ENCODE measurements around the gene TGFBI.
"Not testable (repeated sequence)": the region's sequence is repeated elsewhere in the genome, so short reads cannot be mapped to it uniquely, and the experiment has no call there.

TGFBI gene

GRCh38 chr5:136045026-136045425, 16.2 kb downstream of the TGFBI start:
- not testable (repeated sequence) for DNase-seq (ENCODE audit: low spot score)

DNA sequence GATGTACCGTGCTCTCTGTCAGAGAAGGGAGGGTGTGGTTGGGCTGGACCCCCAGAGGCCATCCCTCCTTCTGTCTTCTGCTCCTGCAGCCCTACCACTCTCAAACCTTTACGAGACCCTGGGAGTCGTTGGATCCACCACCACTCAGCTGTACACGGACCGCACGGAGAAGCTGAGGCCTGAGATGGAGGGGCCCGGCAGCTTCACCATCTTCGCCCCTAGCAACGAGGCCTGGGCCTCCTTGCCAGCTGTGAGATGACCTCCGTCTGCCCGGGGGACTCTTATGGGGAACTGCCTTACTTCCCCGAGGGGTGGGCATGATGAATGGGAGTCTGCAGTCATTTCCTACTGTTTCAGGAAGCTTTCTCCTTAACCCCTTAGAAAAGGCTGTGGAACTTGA, 17.5 kb downstream of the TGFBI start:
- DNase-seq (ENCODE audit: low spot score) = no peak

GRCh38 chr5:136047858-136048257, 19.1 kb downstream of the TGFBI start:
- no peak for DNase-seq (ENCODE audit: low spot score)

DNA sequence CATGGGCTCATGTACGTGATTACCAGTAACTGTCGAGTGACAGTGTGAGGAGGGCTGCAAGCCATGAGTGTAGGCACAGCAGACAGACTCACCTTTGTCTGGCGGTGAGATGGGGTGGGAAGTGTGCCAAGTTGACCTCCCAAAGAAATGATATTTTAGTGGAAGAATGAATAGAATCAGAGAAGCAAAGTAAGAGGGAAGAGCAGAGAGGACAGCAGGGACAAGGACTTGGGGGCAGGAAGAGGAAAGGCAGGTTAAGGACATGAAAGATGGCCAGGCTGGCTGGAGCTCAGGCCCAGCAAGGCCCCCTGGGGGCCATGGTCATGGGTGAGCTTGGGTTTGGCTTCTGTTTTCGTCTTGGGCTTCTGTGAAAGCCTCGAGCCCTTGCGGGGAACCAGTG, 20.2 kb downstream of the TGFBI start:
- no peak for DNase-seq (ENCODE audit: low spot score)

- DNase-seq (ENCODE audit: low spot score) = no peak
Measured at GRCh38 chr5:136051486-136052220, 22.9 kb downstream of the TGFBI start.

GRCh38 chr5:136052692-136053335, 24.0 kb downstream of the TGFBI start:
- DNase-seq (ENCODE audit: low spot score) = no peak

- DNase-seq (ENCODE audit: low spot score) = no peak
Measured at GRCh38 chr5:136053336-136054141, 24.8 kb downstream of the TGFBI start.

- no peak for DNase-seq (ENCODE audit: low spot score)
Measured at GRCh38 chr5:136054142-136055019, 25.6 kb downstream of the TGFBI start.

DNA sequence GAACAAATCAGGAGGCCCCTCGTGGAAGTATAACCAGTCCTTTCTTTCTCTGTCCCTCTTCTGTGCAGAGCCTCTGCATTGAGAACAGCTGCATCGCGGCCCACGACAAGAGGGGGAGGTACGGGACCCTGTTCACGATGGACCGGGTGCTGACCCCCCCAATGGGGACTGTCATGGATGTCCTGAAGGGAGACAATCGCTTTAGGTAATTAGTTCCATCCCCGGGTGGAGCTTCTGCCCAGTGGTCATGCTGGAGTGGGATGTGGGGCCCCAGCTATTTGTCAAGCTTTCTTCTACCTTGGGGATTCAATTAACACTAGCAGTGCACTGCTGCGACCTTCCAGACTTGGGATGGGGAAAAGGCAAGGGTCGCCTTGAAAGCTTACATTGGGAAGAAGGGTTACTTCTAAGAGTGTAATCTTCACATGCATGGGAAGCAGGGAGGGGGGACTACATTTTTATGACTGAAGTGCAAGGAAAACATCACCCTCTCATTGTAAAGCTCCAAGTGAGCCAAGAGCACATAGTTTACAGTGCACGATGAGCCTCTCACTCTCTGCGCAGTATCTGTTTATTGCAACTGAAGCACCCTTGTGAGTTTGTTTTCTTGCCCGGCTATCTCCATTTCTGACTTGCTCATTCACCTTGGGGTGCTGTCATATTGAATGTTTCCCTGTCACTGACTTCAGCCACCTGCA, 27.0 kb downstream of the TGFBI start:
- DNase-seq (ENCODE audit: low spot score) = no peak

DNA sequence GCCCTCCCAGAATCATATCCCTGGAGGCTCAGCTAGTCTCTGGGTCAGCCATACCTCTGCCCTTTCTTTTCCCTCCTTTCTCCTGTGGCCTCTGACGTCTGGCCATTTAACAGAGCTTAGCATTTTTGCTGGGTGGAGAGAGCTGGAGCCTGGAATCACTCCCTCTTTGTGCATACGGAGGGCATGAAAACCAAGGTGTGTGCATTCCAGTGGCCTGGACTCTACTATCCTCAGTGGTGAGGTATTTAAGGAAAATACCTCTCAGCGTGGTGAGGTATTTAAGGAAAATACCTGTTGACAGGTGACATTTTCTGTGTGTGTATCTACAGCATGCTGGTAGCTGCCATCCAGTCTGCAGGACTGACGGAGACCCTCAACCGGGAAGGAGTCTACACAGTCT, 27.5 kb downstream of the TGFBI start:
- no peak for DNase-seq (ENCODE audit: low spot score)

DNA sequence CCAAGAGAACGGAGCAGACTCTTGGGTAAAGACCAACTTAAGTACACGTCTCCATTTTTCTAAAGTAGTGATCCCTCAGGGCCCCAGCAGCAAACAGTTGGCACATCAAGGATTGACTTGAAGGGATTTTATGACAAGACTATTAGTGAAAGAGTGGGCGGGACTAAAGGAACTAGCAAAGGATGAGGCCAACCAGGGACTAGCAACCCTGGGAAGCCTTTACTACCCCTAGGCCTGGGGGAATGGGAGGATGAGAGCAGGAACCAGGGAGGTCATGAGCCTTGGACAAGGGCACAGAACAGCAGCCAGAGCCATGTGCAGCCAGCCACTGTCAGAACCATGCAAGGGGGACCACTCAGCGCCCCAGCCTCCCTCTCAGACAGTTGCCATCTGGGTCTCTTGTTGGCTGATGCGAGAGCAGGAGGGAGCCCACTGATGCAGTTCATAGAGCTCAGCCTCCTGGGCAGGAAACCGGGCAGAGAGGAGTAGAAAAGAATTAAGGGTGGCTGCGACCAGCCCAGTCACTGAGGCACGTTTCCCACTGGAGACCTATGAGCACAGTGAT, 28.1 kb downstream of the TGFBI start:
- DNase-seq (ENCODE audit: low spot score) = no peak

- no peak for DNase-seq (ENCODE audit: low spot score)
Measured at GRCh38 chr5:136057401-136058038, 28.7 kb downstream of the TGFBI start.

DNA sequence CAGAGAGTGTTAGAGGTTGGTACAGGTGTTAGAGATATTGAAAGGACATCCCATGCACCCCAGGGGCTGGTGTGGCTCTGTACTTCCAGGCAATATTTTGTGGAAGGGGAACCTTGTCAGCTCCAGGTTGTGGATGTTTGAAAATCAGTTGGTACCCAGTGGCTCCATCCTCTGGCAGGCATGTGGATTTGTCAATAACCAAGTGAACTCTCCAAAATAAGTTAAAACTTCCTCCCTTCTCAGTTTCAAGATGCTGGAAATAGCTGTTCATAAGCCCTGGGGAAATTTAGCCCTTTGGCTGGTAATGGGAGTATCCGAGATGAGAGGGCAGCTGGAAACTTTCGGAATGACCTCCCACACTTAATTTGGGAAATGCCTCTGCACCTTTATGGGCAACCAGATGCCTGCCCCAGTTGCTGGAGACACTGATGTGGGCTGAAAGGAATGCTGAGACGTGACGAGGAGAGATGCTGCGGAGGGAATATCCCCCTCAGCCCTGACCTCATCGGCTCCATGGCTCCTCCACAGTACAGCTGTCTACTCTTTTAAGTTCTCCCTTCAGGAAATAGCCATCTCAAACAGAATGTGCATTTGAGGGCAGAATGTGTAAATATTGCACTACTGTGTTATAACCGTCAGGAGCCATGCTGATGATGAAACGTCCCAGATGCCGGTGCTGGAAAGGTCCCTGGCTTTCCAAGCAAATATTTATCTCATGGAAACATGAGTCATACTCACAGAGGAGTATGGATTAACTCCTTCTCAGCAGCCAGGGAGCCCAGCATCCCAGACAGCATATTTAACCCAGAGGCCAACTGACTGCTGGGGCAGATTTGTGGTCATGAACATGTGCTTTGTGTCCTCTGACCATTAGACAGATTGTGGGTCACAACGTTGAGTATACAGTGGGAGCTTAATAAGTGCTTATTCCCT, 29.5 kb downstream of the TGFBI start:
- DNase-seq (ENCODE audit: low spot score) = no peak

DNA sequence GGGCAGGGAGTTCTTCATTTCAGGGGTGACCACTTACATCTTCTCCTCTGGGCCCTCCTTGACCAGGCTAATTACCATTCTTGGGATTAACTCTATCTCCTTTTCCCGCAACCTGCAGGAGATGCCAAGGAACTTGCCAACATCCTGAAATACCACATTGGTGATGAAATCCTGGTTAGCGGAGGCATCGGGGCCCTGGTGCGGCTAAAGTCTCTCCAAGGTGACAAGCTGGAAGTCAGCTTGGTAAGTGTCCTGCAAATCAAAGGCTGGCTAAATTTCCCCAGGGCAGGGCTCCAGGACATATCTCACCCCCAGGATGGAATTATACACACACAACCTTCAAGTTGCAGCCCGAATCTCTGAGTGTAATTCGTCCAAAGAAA, 30.2 kb downstream of the TGFBI start:
- no peak for DNase-seq (ENCODE audit: low spot score)

DNA sequence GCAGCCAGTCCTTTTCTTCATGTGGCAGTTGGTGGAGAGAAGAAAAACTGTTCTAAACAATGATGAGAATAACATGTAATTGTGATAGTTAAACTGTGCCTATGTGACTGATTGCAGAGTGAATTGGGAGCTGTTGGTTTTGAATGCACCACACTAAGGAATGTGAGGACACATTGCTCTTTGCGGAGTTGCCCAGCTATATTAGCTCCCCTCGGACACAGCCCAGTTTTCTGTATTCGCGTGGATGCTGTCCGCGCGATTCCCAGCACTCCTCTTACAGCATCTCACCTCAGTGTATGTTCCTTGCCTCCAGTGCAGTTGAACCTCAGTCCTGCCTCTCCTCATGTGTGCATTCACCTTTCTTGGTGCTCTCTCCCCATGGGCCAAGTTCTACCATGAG, 32.2 kb downstream of the TGFBI start:
- DNase-seq (ENCODE audit: low spot score) = no peak

- no peak for DNase-seq (ENCODE audit: low spot score)
Measured at GRCh38 chr5:136061630-136062365, 33.0 kb downstream of the TGFBI start.

DNA sequence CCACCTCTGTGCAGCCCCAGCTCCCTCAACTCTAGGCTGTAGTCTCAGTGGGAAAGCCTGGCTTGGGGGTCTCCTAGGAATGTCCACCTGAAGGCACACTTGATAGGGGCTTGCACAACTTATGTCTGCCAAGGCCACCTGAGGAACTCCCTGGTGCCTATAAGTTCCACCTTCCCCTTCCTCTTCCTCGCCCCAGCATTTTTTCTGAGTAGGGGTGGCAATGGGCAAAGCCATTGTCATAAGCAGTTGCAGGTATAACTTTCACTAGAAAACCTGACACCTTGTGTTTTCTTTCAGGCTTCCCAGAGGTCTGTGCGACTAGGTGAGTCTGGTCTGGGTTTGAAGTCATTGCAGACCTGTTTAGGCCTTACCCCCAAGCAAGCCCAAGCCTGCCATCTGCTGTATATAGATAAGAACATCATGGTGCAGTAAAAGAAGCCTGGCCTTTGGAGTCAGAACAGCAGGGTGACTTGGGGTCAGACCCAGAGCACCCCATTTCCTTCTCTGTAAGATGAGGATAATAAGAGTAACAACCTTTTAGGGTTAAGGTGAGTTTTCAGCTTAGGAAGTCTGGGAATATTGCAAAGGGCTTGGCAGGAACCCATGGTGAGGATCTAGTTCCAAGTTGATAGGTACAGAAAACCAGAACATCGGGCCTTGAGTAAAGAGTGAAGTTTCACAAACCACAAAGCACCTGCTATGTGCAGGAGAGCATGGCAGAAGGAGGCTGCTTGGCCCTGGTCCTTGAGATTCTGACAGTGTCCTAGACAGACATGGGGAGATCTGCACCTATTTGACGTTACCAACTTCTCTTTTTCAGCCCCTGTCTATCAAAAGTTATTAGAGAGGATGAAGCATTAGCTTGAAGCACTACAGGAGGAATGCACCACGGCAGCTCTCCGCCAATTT, 33.8 kb downstream of the TGFBI start:
- DNase-seq (ENCODE audit: low spot score) = peak; percentile 26
